ENCODE data around the gene KRT76.

DNA sequence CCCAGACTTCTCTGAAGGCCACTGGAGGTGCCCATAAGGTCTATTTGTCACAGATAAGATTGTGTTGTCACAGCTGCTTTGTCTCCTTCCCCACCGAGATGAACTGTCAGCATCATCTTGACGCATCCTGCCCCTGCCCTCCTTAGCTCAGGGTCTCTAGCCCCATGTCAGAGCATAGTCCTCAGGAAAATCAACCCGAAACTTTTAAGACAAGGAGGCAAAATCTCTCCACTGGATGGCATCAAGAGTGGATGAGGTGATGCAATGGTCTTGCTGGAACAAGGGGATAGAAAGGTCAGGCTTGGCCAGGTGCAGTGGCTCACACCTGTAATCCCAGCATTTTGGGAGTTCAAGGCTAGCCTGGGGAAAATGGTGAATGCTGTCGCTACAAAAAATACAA is 48.8 kb upstream of the KRT76 start:
- TF ChIP-seq, protein P1, sequence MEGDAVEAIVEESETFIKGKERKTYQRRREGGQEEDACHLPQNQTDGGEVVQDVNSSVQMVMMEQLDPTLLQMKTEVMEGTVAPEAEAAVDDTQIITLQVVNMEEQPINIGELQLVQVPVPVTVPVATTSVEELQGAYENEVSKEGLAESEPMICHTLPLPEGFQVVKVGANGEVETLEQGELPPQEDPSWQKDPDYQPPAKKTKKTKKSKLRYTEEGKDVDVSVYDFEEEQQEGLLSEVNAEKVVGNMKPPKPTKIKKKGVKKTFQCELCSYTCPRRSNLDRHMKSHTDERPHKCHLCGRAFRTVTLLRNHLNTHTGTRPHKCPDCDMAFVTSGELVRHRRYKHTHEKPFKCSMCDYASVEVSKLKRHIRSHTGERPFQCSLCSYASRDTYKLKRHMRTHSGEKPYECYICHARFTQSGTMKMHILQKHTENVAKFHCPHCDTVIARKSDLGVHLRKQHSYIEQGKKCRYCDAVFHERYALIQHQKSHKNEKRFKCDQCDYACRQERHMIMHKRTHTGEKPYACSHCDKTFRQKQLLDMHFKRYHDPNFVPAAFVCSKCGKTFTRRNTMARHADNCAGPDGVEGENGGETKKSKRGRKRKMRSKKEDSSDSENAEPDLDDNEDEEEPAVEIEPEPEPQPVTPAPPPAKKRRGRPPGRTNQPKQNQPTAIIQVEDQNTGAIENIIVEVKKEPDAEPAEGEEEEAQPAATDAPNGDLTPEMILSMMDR (optimal IDR thresholded peaks at IDR 0.05 in 1 of 3, IDR thresholded peaks at IDR 0.05 in 1 of 3, conservative IDR thresholded peaks at IDR 0.05 in 1 of 3; ENCODE audit: extremely low read depth in 1 of 3, insufficient read depth in 2 of 3, low read length in 3 of 3) = no peak
- no peak for TF ChIP-seq EZH2 (IDR thresholded peaks at IDR 0.05; ENCODE audit: low read length)
